Stimulated activated CD8-positive, alpha-beta memory T cell treated with anti-CD3 and anti-CD28 coated beads, Interleukin-15, amount 100 ng/mL, for 1 hour (primary cell): ENCODE results near the gene GNAI1.

Experiments
- DNase-seq: peaks from one replicate; pipeline ENCODE4 v3.0.0-alpha.2; 2020; ENCODE audit warnings: low read depth

Gene GNAI1

DNA sequence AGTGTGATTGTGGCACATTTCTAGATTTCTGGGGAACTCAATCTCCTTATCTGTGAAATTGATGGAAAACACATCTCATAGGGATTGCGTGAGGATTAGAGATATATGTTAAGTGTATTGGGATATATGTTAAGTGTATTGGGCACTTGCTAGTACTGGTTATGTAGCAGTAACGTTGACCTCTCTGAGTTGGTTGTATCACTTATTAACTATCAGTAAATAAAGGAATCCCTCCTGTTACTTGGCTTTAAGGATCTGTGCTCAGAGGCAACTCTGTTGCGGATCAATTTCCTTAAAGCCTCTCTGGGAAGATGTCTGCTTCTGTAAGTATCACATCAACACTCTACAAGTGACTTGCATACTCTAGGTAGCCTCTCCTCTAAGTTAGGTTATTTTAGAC, 25.2 kb downstream of the GNAI1 start:
- no peak for DNase-seq

DNA sequence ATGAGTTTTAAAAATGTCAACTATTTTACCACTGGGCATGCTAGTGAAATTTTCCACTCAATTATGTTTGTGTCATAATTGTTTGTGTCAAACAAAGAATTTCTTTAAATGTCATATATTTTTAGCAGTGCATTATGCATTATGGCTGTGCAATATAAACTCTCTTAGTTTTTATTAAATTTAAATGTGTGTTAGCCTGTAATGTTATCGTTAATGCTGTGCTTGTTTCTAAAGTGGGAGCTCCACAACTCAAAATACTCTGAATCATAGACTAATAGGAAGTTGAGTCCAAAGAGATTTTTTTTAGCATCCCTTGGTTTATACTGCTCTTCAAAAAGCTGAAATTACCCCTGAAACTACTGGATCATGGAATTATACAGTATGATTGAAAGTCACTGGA, 26.8 kb downstream of the GNAI1 start:
- no peak for DNase-seq

DNA sequence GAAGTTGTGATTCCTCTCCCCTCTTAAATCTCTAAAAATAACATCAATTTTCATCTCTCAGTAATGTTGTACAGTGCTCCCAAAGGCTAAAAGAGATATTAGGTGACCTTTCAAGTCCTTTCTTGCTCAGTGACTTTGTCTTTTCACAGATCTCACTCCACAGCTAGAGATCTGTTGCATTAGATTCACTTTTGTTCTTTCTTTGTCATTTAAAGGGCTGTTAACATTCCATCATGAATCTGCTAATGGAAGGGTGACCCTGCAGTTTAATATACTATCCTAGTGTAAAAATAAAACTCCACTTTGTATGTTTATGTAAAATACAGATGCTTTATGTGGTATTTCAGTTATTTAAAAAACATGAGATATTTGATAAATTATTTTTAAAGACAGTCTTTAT, 30.5 kb downstream of the GNAI1 start:
- no peak for DNase-seq

DNA sequence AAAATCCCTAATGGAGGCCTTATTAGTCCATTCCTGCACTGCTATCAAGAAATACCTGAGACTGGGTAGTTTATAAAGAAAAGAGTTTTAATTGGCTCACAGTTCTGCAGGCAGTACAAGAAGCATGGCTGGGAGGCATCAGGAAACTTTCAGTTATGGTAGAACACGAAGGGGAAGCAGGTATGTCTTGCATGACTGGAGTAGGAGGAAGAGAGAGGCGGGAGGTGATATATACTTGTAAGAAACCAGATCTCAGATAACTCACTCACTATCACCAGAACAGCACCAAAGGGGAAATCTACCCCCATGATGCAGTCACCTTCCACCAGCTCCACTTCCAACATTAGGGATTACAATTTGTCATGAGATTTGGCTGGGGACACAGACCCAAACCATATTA, 35.8 kb downstream of the GNAI1 start:
- DNase-seq, result no peak

DNA sequence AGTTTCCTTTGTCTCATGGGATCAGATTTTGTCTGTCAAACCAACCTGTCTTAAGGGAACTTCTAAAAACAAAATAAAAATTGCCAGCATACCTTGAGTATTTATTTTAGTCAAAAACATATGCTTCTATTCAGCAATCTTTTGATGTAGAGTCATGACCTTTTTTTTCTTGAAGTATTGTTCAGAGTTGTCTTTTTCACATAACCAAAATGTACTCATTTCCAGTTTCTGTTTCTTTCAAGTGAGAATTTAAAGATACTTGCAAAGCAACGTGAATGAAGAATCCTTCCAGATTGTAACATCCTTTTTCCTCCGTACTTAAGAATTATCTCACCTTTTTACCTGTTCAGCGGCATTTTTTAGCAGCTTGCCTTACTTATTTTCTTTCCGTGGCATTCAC, 37.8 kb downstream of the GNAI1 start:
- DNase-seq, result no peak

DNA sequence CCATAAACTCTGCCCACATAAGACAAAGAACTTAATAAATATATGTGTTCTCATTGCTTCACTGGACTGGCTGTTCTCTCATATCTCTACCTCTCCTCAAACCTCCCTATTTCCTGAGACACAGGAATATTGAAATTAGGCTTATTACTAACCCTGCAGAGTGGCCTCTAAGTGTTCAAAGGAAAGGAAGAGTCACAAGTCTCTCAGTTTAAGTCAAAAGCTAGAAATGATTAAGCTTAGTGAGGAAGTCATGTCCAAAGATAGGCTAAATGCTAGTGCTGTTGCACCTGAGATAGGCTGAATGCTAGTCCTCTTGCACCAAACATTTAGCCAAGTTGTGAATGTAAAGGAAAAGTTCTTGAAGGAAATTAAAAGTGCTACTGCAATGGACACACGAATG, 41.1 kb downstream of the GNAI1 start:
- DNase-seq, result no peak

DNA sequence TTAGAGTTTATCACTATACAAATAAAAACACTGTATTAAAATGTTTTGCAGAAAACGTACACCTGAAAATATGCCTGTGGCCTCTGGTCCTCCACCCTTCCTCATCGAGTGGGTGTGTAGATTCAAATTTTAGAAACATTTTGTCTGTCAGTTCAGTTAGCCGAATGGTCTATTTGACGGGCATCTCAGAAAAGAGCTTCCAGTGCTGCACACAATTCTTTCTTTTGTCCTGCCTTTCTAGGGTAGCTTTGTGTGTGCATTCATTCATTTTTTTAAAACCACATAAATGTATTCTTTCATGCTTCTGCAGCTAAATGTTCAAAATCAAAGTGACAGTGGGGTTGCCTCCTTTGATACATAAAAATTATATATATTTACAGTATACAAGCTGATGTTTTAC, 46.8 kb downstream of the GNAI1 start:
- DNase-seq, result no peak

DNA sequence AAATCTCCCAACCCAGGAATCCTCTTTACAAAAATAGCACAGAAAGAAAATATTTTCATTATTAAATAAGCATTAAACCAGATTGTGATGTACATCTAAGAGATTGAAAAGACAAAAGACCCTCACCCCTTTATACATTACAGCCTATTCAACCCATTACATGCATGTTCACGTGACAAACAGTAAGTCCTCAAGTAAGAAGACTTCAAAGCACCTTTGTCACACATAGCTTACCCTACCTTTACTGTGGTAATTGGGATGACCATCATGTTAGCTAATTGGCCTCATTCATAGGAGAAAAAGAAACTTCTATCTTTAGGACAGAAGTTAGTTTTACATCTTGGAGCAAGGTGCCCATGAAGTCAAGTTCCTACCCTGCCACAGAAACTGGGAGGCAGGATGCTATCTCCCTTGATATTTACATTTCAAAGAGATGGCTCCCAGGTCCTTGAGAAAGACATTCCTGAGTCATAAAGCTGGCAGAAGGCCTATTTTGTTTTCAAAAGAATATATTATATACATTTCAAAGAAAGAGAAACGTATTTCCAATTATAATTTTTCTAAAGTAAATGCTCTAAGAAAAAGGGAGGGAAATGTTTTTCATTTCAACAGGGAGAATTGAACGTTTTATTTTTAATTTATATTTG, 48.1 kb downstream of the GNAI1 start:
- DNase-seq, result no peak

DNA sequence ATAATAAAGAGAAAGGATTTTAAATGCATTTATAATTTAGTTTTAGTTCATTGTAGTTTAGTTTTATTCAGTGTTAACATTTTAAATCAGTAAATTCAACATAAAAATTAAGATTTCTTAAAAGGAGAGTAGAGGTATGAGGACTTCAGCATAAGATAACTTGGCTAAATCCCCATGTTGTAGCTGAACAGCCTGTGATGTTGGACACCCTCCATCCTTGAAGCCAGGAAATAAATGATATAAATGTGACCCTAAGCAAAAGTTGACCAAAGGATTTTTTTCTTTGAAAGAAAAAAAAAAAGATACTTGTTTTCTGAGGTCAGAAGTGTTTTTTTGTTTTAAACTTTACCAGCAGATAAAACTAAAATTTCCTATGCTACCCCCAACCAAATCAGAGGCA, 48.7 kb downstream of the GNAI1 start:
- DNase-seq, result no peak

DNA sequence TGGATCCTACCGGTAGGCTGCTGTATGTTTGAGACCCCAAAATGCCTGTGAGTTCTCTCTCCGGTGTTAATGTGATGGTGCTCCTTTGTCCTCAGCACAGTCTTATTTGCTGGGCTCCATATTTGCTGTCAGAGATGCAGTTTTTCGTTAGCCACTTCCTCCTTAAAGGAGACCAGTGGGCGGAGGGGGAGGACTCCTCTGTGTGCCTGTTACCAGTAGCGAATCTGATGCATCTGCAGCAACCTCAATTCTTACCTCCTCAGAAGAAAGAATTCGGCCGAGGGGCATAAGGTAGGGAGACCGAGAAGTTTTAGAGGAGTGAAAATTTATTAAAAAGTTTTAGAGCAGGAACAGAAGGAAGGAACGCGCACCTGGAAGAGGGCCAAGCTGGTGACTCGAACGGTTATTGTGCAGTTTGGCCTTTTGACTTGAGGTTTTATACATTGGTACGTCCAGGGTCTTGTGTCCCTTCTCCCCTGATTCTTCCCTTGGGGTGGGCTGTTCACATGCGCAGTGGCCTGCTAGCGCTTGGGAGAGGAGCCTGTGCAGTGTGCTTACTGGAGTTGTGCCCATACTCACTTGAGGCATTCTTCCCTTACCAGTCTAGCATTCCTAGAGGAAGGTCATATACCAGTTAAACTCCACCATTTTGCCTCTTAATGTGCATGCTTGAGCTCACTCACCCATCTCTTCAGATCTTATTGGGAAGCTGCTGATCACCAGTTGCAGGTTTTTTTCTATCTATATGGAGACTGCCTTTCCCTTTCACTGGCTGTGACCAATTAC, 49.5 kb downstream of the GNAI1 start:
- no peak for DNase-seq

DNA sequence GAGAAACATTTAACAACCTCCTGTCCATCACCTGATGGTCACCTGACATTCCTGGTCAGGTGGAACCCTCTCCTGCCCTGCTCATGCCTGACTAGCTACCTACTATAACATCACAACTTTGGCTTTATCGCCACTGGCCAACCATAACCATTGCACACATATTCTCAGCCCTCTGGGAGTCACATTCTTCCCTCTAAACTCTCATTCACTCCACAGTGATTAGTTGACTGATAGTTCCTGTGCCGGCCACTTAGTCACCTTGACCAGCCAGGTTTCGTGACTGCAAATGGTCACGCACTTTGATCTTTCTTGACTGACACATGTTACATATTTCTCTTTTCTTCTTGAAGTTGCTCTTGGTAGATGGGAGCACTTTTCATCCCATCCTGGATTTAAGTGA, 50.1 kb downstream of the GNAI1 start:
- no peak for DNase-seq

DNA sequence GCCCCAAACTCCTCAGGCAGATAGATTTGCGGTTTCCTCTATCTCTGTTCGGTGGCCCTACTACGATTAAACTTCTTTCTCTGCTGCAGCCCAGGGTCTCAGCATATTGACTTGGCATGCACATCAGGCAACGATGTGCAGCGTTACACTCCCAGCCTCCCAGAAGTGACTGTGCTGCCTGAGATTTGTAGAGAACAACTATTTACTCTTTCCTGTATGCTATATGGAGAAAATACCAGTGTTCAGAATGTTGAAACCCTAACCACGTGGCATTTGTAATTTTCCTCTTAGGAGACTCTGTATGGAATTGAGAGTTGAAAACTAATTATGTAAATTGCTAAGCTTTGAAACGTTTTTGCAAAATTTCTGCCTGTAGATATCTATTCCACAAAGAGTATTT, 50.9 kb downstream of the GNAI1 start:
- no peak for DNase-seq

DNA sequence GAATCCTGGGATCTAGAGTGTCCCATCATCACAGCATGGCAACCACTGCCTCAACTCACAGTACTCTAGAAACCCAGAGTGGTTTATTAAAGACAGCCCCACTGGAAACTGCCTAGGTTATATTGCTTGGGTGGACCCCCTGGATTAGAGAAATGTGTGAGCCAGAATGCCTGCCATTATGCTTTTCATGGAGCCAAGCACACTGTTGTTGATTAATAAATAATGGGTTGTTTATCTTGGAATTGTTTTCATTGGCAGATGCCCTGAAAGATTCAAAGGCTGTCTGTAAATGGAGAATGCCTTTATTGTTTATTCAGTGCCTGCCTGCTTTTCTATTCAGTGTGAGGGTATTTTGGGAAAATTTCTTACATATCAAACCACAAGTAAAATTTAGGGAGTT, 52.1 kb downstream of the GNAI1 start:
- no peak for DNase-seq

DNA sequence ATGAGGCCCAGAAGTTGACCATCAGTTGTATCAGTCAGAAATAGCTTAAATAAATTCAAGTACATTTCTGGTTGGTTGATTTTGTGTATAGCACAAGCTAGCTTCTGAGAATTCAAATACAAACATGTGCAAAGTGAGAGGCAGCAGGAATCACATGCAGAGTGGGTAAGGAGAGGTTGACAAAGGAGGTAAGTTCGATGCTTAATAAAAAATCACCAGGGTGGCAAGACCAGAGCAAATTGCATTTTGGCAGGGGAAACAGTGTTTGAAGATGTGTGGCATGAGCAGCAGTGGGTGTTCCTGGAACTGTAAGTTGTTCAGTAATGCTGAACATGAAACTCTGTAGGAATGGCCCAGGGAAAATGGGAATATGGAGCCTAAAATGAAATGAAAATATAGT, 52.6 kb downstream of the GNAI1 start:
- no peak for DNase-seq

DNA sequence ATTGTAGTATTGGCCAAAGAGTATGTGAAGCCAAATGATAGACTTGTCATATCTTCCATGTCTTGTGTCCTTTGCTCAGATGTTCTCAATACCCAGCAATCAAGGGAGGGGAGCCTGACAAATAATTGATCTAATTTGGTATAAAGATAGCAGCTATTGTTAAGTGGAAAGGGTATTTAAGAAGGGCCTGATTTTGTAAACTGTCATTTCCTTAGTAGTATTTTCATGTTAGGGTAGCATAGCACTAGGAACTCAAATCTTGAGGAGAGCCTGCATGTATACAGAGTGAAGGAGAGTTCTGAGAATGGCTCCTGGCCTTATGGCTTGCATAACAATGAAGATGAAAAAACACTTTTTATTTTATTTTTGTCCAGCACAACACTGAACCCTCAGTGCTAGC, 53.1 kb downstream of the GNAI1 start:
- no peak for DNase-seq

DNA sequence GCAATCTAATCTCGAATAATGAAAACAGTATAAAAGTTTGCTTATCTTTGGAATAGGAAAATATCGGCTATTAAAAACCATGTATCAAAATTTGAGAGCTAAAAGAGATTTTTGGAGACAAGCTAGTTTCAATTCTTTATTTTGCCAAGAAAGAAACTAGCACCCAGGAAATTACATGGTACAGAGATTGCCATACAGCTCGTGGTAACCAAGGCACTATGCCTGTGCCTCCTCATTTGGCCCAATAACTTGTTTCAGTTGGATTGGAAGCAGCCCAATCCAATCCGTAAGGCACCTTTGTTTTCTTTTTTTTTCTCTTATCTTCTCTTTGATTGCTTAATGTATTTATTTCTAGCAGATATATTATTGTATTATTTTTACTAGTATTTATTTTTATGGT, 55.0 kb downstream of the GNAI1 start:
- no peak for DNase-seq

DNA sequence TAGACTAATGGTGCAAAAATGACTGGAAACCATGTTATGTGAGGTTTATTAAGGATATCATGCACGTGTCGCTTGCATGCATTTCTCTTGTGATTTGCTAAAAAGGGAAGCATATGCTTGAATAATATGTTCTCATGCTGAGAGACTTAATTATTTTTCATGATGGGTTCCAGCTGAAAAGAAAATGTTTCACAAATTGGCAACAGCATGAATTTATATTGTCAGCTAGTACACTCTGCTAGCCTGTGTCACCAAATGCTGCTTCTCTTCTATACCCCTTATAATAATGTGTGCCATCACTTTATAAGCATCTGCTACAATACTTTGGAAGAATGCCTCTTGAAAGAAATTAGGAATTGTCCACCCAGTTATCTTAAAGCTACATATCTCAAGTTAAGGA, 63.0 kb downstream of the GNAI1 start:
- no peak for DNase-seq

DNA sequence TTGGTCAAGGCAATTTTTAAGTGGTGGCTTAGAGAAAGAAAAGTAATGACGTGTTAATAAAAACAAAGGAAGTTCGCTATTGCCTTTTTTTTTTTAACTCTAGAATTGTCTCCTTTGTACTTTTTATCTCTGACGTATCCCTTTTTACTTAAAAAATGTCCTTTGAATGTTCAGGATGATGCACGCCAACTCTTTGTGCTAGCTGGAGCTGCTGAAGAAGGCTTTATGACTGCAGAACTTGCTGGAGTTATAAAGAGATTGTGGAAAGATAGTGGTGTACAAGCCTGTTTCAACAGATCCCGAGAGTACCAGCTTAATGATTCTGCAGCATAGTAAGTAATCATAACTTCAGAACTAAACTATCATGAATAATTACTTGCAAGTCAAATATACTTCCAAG, 64.4 kb downstream of the GNAI1 start:
- DNase-seq, result no peak

DNA sequence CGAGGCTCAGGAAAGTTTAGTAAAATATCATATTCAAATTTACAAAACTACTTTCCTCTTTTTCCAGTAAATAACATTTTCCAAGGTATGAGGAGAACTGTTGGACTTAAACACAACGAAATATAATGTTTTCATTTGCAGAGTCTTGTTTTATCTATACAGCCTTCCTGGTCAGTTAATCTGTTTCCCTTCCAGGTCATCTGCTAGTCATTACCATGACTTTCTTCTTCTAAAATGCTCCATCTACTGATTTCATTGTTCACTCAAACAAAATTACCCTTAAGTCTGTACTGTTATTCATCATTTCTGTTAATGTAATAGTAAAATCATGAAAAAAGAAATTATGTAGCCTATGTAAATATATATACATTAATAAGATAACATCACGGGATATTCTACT, 69.8 kb downstream of the GNAI1 start:
- no peak for DNase-seq

DNA sequence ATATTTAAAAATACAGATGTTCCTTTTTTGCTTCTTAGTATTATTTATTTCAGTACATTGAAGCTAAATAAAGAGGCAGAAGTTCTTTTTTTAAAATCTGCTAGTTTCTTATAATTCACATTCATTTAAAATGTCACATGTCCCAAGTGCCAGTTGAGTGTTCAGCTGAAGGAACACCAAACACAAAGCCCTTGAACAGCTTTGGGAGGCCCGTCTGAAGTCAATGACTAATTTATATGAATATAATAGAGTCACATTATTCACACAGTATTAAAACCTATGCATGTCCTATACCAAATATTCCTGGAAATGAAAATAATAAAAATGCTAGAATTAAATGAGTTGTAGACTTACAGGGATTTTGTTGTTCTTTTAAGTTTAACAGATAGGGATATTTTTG, 70.3 kb downstream of the GNAI1 start:
- DNase-seq, result no peak

DNA sequence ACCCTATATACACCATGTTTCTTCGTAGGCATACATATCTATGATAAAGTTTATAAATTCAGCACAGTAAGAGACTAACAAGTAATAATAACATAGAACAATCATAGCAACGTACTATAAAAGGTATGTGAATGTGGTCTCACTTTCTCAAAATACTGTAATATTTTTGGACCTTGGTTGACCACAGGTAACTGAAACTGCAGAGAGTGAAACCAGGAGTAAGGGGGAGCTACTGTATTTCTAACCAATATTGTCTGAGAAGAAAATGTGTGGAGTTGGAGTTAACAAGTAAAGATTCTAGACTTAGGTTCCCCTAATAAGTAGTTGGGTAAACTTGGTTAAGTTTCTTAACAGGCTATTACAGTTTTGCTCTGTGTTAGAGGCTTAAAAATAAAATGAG, 72.1 kb downstream of the GNAI1 start:
- DNase-seq, result no peak

DNA sequence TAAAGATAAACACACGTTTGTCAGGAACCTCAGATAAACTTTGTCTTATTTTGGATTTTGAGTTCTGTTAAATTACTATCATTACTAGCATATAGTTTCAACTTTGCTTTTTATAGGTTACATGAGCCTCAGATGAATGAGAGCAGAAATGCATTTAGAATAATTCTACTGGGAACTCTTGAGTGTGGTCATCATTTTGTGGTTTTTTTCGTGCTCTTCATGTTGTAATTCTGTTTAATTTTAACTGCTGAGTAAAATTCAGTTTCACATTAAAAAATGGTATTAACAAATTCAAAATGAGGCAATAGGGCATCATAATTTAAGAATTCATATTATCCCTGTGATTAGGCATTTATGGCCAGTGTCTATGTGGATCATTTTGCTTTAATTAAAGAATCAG, 72.9 kb downstream of the GNAI1 start:
- DNase-seq, result no peak

DNA sequence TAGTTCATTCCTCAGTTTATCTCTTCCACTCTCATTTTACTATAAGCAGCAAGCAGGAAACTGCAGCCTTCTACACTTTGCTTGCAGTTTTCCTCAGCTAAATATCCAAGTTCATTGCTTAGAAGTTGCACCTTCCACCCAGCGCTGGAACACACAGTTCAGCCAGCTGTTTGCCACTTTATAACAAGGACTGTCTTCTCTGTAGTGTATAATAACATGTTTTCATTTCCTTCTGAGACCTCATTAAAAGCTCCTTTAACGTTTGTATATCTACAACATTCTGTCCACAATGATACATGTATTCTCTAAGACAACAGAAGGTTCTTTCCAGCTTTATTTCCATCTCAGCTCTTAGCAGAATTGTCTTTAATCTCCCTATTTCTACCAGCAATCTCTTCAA, 74.1 kb downstream of the GNAI1 start:
- no peak for DNase-seq

DNA sequence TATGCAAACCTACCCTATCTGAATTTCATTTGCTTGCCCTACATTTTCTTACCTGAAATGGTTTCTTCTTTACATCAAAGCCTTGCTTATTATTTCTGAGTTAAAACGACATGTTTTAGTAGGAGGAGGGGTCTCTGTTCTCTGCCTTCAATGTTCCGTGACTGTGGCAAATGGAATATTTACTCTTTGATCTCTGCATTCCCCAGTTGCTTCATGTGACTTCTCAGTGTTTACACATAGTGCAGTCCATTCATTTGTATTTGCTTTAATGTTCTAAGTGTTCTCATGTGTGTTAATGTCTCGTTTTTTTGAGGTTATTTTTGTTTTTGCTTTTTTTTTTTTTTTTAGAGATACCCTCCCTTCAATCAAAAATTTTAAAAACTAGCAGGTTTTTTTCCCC, 75.8 kb downstream of the GNAI1 start:
- DNase-seq, result no peak
